ENCODE data around the gene C7.

Gene C7

DNA sequence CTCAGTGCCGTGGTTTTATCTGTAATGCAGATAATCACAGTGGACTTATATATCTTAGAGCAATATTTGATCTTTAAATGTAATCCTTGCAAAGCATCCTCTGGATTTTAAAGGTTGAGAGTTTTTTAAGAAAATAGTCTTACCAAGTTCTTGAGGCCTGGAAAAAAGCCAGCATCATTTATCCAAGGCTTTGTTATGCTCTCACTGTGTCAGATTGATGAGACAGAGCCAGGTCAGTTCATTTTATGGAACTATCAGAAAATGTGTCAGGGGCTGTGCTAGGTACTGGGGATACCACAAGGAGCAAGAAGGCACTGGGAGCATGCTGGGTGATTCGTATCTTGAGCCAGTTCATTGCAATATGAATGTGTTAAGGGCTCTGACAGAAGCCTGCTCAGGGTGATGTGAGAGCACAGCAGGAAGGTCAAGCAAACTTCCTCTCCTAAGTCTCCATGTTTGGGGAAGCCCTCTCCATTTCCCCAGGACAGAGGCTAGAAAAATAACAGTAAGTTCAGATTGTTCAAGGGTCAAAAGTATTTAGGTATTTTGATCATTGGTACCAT lies 19.7 kb downstream of the C7 start:
- no peak for DNase-seq

- no peak for DNase-seq
These were observed 23.5 kb downstream of the C7 start for GRCh38 chr5:40932766-40933165.

GRCh38 chr5:40937075-40937474 lies 27.8 kb downstream of the C7 start:
- DNase-seq = no peak

GRCh38 chr5:40939753-40940152 lies 30.5 kb downstream of the C7 start:
- no peak for DNase-seq

DNA sequence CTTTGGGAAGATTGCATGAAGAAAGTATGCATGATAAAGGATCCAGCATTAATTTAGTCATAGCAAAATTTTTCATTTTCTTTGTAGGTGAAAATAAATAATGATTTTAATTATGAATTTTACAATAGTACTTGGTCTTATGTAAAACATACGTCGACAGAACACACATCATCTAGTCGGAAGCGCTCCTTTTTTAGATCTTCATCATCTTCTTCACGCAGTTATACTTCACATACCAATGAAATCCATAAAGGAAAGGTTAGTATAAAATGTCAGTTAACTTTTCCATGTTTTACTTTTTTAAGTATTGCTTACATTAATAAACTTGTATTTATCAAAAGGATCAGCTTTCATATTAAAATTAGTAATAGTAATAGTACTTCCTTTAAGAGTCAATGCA lies 35.8 kb downstream of the C7 start:
- no peak for DNase-seq

DNA sequence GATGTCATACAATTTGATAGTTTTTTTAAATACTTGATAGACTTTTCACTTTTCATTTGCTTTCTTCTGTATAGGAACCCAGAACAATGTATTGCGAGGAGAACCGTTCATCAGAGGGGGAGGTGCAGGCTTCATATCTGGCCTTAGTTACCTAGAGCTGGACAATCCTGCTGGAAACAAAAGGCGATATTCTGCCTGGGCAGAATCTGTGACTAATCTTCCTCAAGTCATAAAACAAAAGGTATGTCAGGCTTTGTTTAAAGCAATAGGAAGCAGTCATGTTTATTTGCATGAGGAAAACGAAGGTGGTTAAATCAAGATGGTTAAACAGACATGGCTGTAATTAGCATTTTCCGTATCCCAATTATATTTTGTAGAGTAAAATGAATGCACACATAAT lies 46.0 kb downstream of the C7 start:
- no peak for DNase-seq

- no peak for DNase-seq
These were observed 47.8 kb downstream of the C7 start for GRCh38 chr5:40957048-40957447.

DNA sequence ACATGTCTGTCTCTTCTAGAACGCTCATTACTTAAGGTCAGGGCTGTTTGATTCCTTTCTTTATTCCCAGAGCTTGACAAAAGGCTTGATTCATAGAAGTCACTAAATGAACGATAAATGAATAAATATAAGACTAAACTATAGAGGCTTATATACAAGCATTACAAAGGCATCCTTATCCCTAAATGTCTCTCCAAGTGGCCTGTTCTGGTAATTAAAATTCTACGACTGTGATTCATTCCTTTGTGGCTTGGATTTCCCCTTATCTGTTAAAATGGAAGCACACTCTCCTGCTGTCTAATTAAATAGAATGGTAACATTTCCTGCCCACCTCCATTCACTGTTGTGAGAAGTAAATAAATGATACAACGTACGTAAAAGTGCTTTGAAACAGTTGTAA lies 49.5 kb downstream of the C7 start:
- DNase-seq = no peak

GRCh38 chr5:40960037-40960436 lies 50.7 kb downstream of the C7 start:
- DNase-seq = no peak

GRCh38 chr5:40962207-40962955 lies 53.1 kb downstream of the C7 start:
- no peak for DNase-seq

DNA sequence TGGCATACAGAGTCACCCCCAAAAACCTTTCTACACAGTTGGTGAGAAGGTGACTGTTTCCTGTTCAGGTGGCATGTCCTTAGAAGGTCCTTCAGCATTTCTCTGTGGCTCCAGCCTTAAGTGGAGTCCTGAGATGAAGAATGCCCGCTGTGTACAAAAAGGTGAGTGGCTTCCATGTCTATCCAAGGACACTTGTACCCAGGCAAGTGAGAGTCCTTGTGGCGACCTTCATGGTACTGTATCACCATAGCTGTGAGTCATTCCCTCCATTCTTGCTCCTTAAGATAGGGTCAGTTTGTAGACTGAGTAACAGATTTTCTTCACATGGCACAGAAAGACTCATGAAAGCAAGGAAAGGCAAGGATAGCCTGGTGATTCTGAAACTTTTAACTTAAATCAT lies 63.1 kb downstream of the C7 start:
- no peak for DNase-seq

DNA sequence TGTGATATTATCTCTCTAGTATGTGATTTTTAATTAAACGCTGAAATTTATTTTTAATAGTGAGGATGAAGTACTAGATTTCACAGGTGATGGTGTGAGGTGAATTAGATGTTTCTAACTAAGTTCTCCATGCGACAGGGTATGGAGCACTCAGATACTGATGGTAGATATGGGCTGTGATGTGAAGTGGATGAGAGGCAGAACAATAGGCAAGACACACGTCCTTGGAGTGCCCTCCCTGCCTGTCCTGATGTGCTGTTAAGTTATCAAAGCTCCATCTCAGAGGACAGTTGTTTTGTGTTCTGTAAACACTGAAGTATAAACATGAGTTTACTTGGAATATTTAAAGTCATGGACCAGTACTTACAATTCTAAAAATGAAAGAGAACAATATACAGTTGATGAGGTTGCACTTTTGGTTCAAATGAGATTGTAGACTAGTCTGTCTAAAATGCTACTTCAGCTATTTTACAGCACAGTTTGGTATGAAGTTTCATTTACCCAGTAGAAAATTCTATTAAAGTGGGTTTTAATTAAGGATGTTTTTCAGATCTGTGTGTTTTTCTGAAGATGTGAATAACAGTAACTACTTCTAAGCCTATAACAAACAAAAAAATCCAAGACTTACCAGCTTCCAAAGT lies 64.2 kb downstream of the C7 start:
- no peak for DNase-seq

- no peak for DNase-seq
These were observed 66.7 kb downstream of the C7 start for GRCh38 chr5:40976041-40976440.

- no peak for DNase-seq
These were observed 67.5 kb downstream of the C7 start for GRCh38 chr5:40976836-40977235.

- no peak for DNase-seq
These were observed 72.1 kb downstream of the C7 start for GRCh38 chr5:40981420-40981819.

- no peak for DNase-seq
These were observed 74.5 kb downstream of the C7 start for GRCh38 chr5:40983781-40984180.

DNA sequence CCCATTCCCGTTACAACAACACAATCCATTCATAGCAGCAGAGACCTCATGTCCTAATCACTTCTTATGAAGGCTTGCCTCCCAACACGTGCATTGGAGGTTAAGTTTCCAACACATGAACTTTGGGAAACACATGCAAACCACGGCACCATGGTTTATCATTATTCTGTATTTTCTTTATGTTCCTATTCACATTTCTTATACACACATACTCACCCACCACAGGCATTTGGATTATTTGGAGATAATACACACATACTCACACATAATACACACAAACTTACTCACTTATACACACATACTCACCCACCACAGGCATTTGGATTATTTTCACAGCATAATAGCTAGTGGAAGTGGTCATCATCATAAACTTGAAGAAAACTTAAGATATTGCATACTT lies 75.6 kb downstream of the C7 start:
- no peak for DNase-seq

DNA sequence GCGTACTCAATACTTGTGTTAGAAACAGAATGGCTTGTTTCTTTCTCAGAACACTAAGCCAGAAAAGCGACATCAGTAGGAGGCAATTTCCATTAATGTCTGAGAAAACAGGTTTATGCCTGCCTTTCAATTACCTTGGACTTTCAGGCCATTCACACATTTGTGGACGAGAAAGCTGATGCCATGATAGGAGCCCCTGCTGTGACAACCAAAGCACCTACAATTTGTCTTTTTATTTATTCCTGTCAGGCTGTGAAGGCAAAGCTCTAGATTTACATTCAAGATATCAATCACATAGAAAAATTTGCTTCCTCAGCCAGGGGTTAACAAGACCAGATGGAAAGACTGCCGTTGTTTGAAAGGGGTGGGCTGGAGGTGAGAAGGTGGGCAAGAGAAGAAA lies 76.2 kb downstream of the C7 start:
- no peak for DNase-seq

GRCh38 chr5:40986666-40987065 lies 77.4 kb downstream of the C7 start:
- DNase-seq = no peak

DNA sequence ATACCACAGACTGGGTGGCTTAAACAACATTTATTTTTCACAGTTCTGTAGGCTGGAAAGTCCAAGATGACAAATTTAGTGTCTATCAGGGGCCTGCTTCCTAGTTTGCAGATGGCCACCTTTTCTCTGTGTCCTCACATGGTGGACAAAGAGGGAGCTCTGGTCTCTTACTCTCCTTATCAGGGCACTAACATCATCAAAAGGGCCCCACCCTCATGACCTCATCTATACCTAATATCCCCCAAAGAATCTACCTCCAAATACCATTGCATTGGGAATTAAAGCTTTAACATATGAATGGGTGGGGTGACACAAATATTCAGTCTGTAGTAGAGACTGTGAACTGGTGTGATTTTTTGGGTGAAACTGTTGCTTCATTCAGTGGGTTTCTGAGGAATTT lies 78.1 kb downstream of the C7 start:
- DNase-seq = no peak

- no peak for DNase-seq
These were observed 79.6 kb downstream of the C7 start for GRCh38 chr5:40988746-40989510.

DNA sequence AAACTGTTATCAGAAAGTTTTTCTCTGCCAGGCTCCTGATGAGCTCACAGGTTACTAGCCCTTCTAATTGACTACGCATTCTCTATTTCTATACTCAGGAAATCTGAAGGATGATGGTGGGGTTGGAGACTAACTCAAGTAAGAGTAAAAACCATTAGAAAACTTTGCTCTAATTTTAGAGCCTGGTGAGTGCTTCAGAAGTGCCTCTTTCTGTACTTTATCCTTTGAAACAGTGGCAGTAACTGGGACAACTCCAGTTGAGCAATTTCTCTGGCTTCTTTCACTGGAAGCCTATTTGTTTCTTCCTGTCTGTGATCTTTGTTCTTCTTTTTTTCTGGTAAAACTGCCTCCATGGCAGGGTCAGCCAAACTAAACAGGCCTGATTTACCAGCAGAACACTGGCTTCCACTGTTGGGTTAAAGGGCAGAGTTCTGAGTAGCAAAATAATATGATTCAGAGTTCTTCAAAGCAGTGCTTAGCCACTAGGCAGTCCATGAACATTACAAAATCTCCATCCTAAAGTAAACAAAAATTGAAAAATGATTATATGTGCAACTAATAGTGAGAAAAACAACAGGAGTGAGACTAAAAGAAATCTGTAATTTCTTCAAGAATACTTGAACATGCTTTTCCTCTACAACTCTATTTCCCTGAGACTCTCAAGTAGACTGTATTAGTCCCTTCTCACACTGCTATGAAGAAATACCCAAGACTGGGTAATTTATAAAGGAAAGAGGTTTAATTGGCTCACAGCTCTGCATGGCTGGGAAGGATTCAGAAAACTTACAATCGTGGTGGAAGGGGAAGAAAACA lies 82.1 kb downstream of the C7 start:
- no peak for DNase-seq

GRCh38 chr5:40991981-40992559 lies 82.8 kb downstream of the C7 start:
- DNase-seq = no peak

Data from activated CD4-positive, CD25-positive, alpha-beta regulatory T cell (primary cell).